ENCODE measurements around the gene HAND1. TPM values are rescaled to one million over a fixed set of nuclear protein-coding genes. Genes with fewer than 3 reads are reported as not detected.

Gene HAND1
- total RNA-seq, 2 experiments from 2014 or later: not detected

DNA sequence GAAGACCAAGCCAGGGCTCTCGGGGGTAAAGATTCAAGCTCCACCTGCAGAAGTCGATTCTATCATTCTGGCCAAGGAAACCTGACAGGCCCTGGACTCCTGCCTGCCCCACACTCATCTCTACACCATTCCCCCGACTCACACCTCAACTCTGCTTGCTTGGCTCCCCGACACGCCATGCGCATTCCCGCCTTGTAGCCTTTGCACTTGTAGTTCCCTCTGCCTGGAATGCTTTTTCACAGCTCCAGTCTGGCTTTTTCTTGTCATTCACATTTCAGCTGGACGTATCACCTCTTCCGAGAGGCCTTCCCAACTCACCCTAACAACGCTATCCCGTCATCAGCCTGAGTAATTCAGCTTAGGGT lies 28.7 kb upstream of the HAND1 start:
- DNase-seq: no peak
- Mint-ChIP-seq H3K4me1 (ENCODE audit: low read depth) (peaks cover 3% of the 10 kb centered on the region), H3K4me3 (no peak overlapping the region), H3K27ac (no peak overlapping the region), H3K36me3 (ENCODE audit: low read depth) (no peaks in the 10 kb centered on the region), H3K27me3 (peaks cover 28% of the 10 kb centered on the region), H3K9me3 (no peaks in the 10 kb centered on the region)
- no peak for ATAC-seq
- CTCF ChIA-PET: interaction anchor here (2.3 kb wide), 1 partner anchor 14 kb away, joined by 10 read pairs; no protein-coding TSS in a partner anchor
- TF ChIP-seq, protein P1, sequence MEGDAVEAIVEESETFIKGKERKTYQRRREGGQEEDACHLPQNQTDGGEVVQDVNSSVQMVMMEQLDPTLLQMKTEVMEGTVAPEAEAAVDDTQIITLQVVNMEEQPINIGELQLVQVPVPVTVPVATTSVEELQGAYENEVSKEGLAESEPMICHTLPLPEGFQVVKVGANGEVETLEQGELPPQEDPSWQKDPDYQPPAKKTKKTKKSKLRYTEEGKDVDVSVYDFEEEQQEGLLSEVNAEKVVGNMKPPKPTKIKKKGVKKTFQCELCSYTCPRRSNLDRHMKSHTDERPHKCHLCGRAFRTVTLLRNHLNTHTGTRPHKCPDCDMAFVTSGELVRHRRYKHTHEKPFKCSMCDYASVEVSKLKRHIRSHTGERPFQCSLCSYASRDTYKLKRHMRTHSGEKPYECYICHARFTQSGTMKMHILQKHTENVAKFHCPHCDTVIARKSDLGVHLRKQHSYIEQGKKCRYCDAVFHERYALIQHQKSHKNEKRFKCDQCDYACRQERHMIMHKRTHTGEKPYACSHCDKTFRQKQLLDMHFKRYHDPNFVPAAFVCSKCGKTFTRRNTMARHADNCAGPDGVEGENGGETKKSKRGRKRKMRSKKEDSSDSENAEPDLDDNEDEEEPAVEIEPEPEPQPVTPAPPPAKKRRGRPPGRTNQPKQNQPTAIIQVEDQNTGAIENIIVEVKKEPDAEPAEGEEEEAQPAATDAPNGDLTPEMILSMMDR (IDR thresholded peaks at IDR 0.05): no peak
- intact Hi-C loops (cut with micrococcal nuclease): no loop called here
- POLR2A ChIA-PET: no interaction called here

DNA sequence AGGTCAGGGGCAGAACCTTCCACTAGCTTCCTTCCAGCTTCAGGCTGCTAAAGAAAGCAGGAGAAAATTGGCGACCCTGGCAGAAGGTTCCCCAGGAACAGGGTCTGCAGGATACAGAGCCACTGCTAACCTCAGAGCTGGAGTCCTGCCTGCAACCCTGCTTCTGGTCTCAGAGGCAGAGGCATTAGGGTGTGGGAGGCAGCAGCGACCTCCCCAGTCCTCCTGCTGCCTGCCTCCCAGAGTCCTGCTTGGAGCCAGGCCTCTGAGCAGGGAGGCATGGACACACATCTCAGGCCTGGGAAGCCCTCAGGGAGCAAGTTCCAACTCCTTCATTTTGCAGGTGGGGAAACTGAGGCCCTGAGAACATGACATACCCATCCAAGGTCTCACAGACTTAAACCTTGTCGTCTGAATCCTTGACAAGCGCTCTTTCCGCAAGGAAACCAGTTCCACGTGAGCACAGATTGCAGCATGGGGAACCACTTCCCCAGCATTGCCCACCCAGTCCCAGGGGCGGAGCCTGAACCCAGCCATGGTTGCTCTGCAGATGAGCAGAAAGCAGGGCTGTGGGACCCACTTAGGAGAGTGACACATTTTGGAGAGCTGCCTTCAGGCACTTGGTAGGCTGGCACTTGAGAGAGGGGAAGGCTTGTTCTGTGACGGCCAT lies 28.2 kb upstream of the HAND1 start:
- no peaks in the 10 kb centered on the region for H3K9me3 Mint-ChIP-seq
- intact Hi-C loops (cut with micrococcal nuclease): no loop called here
- CTCF ChIA-PET: interaction anchor here (0.6 to 2.3 kb wide), 3 partner anchors 15 to 283 kb away, joined by 3 to 10 read pairs (median 6); no protein-coding TSS in a partner anchor

DNA sequence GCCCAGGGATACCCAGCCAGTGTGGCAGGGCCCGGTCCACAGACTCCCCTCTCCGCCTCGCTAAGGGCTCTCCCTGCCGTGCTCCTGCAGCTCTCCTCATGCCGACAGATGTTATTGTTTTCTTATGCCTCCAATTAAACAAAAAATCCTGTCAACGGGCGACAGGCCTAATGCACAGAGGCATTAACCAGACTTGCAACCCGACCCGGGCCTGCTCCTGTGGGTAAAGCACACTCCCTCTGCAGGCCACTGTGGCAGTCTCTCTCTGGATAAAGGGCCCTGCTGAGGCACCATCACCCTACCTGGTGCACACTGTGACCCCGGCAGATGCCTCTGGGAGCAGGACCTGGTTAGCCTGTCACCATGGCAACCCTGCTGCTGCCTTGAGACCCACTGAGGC lies 27.5 kb upstream of the HAND1 start:
- Mint-ChIP-seq H3K27me3 (peaks cover 26% of the 10 kb centered on the region), H3K4me3 (no peak overlapping the region), H3K4me1 (ENCODE audit: low read depth) (peaks cover 3% of the 10 kb centered on the region), H3K9me3 (no peaks in the 10 kb centered on the region), H3K27ac (no peak overlapping the region), H3K36me3 (ENCODE audit: low read depth) (no peaks in the 10 kb centered on the region)
- no peak for DNase-seq
- no peak for ATAC-seq
- intact Hi-C loops (cut with micrococcal nuclease): no loop called here
- TF ChIP-seq, protein P1 (IDR thresholded peaks at IDR 0.05): no peak
- POLR2A ChIA-PET: no interaction called here
- CTCF ChIA-PET: interaction anchor here (0.6 to 1.8 kb wide), 2 partner anchors 20 to 284 kb away, joined by 3 to 6 read pairs; no protein-coding TSS in a partner anchor

More for the DNA sequence above, 28.2 kb upstream of the HAND1 start:
- Mint-ChIP-seq H3K27me3 (peaks cover 27% of the 10 kb centered on the region), H3K27ac (no peak overlapping the region), H3K4me1 (ENCODE audit: low read depth) (peaks cover 3% of the 10 kb centered on the region), H3K4me3 (no peak overlapping the region), H3K36me3 (ENCODE audit: low read depth) (no peaks in the 10 kb centered on the region)
- POLR2A ChIA-PET: no interaction called here
- ATAC-seq (no peak), DNase-seq (no peak)
- TF ChIP-seq, protein P1 (IDR thresholded peaks at IDR 0.05): no peak

DNA sequence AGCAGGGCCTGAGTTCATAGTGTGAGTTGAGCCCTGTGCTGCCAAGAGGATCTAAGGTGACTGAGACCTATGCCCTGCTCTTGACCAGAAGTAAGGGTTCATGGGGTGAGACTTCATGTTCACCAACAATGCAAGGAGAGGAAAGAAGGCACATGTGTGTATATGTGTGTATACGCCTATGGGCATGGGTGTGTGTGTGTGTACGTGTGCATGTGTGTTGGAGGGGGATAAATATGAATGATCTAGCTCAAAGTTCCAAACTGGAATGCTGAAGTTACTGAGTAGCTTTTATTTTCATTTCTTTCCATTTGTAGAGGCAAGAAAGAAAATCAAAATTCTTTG lies 25.6 kb upstream of the HAND1 start:
- H3K4me3 Mint-ChIP-seq: no peak overlapping the region
- ATAC-seq: no peak

DNA sequence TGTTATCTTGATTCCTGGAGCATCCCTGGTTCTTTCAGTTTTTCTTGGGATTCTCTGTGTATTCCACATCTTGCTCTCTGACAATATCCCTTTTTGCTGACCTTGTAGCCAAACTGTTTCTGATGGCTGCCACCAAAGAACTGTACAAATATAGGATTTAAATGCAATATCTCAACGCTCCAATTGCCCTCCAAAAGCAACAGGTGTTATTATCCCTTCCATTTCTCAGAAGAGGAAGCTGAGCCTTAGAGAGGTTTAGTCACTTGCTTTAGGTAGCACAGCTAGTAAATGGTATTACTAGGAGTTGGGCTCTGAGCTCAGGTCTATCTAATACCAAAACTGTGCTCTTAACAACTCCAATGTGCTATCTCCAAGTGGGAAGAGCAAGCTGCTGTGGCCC lies 24.2 kb upstream of the HAND1 start:
- TF ChIP-seq, protein P1 (IDR thresholded peaks at IDR 0.05): no peak
- DNase-seq: no peak
- H3K4me3 Mint-ChIP-seq: no peak overlapping the region
- no peaks in the 10 kb centered on the region for H3K9me3 Mint-ChIP-seq
- H3K27ac Mint-ChIP-seq: no peak overlapping the region
- intact Hi-C loops (cut with micrococcal nuclease): no loop called here
- no peaks in the 10 kb centered on the region for H3K36me3 Mint-ChIP-seq (ENCODE audit: low read depth)
- ChIA-PET POLR2A (no interaction called here), CTCF (interaction anchor here (1.1 to 3.9 kb wide), 2 partner anchors 19 to 35 kb away, joined by 3 to 20 read pairs; no protein-coding TSS in a partner anchor)
- peaks cover 3% of the 10 kb centered on the region for H3K4me1 Mint-ChIP-seq (ENCODE audit: low read depth)
- no peak for ATAC-seq
- peaks cover 21% of the 10 kb centered on the region for H3K27me3 Mint-ChIP-seq

More for the DNA sequence above, 25.6 kb upstream of the HAND1 start:
- POLR2A ChIA-PET: no interaction called here
- DNase-seq: no peak
- Mint-ChIP-seq H3K9me3 (no peaks in the 10 kb centered on the region), H3K27me3 (peaks cover 17% of the 10 kb centered on the region), H3K4me1 (ENCODE audit: low read depth) (peaks cover 3% of the 10 kb centered on the region), H3K27ac (no peak overlapping the region), H3K36me3 (ENCODE audit: low read depth) (no peaks in the 10 kb centered on the region)
- intact Hi-C loops (cut with micrococcal nuclease): no loop called here
- CTCF ChIA-PET: interaction anchor here (0.8 to 3.9 kb wide), 2 partner anchors 17 to 37 kb away, joined by 4 to 20 read pairs; no protein-coding TSS in a partner anchor
- TF ChIP-seq, protein P1 (IDR thresholded peaks at IDR 0.05): no peak
